Stimulated activated CD4-positive, alpha-beta T cell treated with anti-CD3 and anti-CD28 coated beads, TNF-alpha, amount 100 ng/mL, for 4 hours (primary cell): ENCODE results near the gene TRIP6.
"Not testable (repeated sequence)": the region's sequence is repeated elsewhere in the genome, so short reads cannot be mapped to it uniquely, and the experiment has no call there.

Experiments
- DNase-seq, 3 experiments: peaks; one replicate each; pipeline ENCODE4 v3.0.0-alpha.2; 2020; ENCODE audit warnings: low read depth in 3 of 3

Gene TRIP6

GRCh38 chr7:100890653-100891567 lies 23.7 kb downstream of the TRIP6 start:
- DNase-seq, result no peak

- DNase-seq, result no peak
Observed at GRCh38 chr7:100891568-100892247, 24.5 kb downstream of the TRIP6 start.

- DNase-seq, result no peak
Observed at GRCh38 chr7:100892364-100893317, 25.5 kb downstream of the TRIP6 start.

- DNase-seq, result no peak
Observed at GRCh38 chr7:100893318-100893895, 26.2 kb downstream of the TRIP6 start.

- no peak for DNase-seq
Observed at GRCh38 chr7:100893910-100894721, 26.9 kb downstream of the TRIP6 start.

- DNase-seq, result peak in 1 of 3 experiments; percentile 39
Observed at GRCh38 chr7:100894860-100895700, 27.9 kb downstream of the TRIP6 start.

- no peak for DNase-seq
Observed at GRCh38 chr7:100895701-100895955, 28.4 kb downstream of the TRIP6 start, which contains the start of gene ACHE. Gene ACHE, minus strand, starts transcription at chr7:100895888. Its CDS starts 1,656 bp downstream, at chr7:100894232.

- no peak for DNase-seq
Observed at GRCh38 chr7:100895956-100896731, 29.0 kb downstream of the TRIP6 start.

GRCh38 chr7:100896732-100897608 lies 29.8 kb downstream of the TRIP6 start:
- no peak for DNase-seq

GRCh38 chr7:100897772-100898454 lies 30.7 kb downstream of the TRIP6 start:
- no peak for DNase-seq

GRCh38 chr7:100899432-100899831 lies 32.2 kb downstream of the TRIP6 start:
- DNase-seq, result no peak

- no peak for DNase-seq
Observed at GRCh38 chr7:100900978-100901377, 33.8 kb downstream of the TRIP6 start.

GRCh38 chr7:100901921-100902332 lies 34.7 kb downstream of the TRIP6 start:
- DNase-seq, result no peak

GRCh38 chr7:100902638-100903037 lies 35.5 kb downstream of the TRIP6 start:
- no peak for DNase-seq

- DNase-seq, result no peak
Observed at GRCh38 chr7:100908512-100908911, 41.3 kb downstream of the TRIP6 start.

GRCh38 chr7:100910443-100910842 lies 43.3 kb downstream of the TRIP6 start:
- not testable (repeated sequence) for DNase-seq

- DNase-seq, result no peak
Observed at GRCh38 chr7:100911484-100911883, 44.3 kb downstream of the TRIP6 start.
